Stimulated activated CD4-positive, alpha-beta T cell treated with anti-CD3 and anti-CD28 coated beads, Interleukin-15, amount 100 ng/mL, for 48 hours (primary cell): Measurements from ENCODE around the gene RAMP3.

Experiments
- DNase-seq, 2 donors: peaks; one replicate each; pipeline ENCODE4 v3.0.0-alpha.2; 2020; ENCODE audit warnings: low read depth in 2 of 2

Gene RAMP3

DNA sequence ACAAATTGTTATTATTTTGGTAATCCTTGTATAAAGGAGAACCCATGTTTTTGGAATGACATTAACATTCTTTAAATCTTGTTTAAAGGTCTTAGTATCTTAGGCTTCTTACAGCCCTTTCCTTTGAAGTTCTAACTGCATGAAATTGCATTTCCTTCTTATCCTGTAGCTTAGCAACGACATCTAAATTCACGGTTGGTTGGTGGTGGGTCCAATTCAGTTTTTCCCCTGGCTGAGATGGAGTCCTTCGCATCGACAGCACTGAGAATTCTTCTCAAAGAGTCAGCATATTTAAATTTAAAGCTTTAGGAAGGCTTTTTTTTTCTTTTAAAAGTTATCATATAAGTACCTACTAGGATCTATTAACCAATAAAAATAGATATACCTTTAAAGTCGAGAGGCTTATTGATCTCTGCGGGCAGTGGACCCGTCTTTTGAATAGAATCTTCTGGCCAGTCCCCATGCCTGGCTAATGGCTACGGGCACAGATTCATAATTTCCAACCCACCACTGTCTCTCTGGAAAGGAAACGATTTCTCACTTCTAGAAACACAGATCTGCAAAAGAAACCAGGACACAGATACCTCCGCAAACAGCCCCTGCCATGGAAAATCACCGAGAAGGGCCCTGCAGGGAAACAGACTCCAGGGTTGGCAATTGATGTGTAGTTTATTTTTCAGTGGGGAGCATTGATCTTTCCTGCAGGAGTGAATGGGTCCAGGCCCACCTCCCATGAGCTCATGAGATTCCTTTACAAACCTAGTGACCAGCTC lies 63.4 kb downstream of the RAMP3 start:
- DNase-seq, result no peak

DNA sequence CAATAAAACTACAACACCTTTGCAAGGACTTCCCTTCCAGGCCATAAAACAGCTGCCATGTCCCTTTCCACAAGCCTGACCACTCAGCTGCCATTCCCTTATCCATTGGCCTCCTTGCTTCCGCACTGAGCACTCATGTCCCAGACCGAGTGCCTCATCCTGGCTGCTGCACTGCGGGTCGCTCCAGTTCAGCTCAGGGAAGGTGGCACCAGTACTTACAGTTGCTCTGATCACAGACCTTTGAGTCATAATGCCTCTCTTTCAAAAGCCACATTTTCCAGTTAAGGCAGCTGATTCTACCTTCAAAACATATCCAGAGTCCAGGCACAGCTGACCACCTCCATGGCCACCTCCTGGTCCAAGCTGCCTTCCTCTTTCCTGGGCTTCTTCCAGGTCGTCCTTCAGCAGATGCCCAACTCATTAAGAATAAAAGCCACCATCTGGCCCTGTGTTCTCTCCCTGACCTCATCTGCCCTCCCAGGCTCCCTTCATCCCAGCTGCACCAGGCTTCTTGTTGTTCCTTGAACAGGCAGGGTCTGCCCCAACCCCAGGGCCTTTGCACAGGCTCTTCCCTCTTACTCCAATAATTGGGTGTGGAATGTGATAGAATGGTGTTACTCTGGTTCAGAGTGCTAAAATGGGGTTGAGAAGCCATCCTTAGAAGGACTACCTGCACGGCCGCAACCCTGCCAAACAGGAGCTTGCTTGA lies 64.5 kb downstream of the RAMP3 start:
- DNase-seq, result no peak

DNA sequence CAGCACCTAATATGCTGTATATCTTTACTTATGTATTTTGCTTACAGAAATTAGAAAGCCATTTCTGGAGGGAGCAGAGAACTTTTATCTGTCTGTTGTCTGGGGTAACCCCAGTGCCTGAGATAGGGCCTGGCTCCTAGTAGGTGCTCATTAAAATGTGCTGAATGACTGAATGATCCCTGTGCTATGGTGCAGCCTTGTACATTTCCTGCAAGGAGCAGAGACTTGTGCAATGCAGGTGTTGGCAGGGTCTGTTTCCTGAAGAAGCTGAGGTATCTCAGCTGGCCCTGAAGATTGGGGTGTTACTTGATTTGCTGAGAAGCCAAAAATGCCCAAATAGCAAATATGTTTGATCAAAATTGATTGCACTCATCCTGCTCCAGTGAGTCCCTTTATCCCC lies 65.5 kb downstream of the RAMP3 start:
- no peak for DNase-seq

DNA sequence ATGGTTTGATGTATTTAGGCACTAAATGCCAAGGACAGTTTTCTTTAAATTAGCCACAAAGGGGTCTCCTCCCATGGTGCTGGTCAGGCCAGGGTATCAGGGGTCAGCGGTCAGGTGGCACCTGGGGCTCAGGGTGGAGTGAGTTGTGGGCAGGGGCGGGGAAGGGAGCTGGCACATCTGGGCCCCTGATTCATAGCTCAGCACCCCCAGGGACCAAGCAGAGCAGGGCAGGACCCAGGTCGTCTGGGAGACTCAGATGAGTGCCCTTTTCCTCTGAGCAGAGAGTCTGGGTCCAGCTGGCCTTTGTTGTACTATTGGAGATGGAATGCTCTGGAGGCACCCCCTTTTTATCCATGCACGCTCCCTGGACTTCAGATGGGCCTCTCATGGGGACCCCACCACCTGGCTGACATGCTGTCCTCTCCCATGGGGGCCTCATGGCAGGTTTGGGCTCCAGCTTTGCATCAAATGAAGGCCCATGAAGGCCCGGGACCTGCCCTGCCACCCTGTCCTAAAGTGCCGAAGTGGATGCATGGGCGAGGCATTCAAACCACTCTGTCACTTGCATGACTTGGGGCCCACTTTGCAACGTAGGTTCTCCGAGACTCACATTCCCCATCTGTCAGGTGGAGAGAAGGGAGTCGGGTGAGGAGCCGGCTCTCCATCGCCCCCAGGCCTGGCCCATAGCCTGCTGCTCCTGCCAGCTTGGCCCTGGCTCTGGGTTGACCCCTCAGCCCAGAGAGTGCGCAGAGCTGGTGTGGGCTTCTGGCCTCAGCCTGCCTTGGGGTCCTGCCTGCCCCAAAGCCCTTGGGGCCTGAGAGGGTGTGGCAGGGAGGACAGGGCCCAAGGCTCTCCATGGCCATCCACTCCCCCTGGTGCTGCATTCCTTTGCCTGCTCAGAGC lies 66.4 kb downstream of the RAMP3 start:
- no peak for DNase-seq

DNA sequence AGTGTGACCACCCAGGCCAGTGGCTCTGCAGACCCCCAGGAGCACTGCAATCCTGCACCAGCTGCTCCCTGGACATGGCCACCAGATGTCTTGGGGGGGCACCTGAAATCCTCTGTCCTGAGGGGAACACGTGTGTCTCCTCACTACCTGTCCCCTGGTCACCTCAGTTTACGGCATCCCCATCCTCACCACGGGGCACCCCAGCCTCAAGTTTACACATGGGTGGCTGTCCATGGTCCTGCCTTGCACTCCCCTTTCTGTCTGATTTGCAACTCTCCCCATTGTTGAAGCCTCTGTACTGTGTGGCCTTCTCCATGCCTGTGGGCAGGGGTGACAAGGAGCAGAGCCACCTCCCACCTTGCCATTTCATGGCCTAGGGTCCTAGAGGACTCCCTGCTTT lies 67.2 kb downstream of the RAMP3 start:
- no peak for DNase-seq

DNA sequence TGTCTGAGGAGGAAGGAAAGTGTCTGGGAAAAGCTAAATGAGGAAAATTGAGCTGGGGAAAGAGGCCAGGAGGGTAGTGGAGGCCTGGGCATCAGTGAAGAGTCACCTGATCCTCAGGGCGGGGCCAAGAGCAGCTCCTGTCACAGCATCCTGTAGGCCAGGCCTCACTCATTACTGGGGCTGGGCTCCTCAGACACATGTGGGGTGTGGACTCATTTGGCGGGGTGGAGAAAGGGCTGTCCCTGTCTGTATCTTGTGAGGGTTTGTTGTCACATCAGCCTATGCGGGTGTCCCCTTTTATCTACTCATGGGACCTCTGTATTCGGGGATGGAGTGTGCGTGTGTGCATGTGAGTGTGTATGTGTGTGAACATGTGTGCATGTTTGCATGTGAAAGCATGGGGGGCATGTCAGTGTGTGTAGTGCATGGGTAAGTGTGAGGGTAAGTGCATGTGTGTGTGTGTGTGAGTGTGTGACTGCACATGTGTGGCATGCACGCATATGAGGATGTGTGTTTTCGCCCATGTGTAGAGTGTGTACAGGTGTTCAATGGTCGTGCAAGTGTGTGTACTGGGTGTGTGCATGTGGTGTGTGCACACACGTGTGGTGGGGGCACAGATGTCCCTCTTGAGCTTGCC lies 67.8 kb downstream of the RAMP3 start:
- no peak for DNase-seq

DNA sequence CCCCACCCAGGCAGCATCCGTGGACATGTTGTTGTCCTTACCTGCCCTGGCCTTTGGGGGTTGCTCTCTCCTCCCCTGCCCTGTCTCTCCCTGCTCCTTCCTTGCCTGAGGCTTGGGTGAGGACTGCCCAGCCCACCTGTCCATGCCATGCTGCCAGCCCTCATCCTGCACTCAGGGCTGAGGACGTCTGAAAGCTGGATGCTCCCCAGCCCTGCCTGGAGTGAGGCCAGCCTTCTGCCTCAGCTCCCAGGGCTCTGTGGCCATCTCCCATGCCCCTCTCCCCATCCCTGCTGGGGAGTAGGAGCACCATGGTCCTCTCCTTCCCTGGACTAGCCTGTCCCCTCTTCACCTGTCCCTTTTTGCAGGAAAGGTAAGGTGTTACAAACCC lies 68.4 kb downstream of the RAMP3 start:
- no peak for DNase-seq

DNA sequence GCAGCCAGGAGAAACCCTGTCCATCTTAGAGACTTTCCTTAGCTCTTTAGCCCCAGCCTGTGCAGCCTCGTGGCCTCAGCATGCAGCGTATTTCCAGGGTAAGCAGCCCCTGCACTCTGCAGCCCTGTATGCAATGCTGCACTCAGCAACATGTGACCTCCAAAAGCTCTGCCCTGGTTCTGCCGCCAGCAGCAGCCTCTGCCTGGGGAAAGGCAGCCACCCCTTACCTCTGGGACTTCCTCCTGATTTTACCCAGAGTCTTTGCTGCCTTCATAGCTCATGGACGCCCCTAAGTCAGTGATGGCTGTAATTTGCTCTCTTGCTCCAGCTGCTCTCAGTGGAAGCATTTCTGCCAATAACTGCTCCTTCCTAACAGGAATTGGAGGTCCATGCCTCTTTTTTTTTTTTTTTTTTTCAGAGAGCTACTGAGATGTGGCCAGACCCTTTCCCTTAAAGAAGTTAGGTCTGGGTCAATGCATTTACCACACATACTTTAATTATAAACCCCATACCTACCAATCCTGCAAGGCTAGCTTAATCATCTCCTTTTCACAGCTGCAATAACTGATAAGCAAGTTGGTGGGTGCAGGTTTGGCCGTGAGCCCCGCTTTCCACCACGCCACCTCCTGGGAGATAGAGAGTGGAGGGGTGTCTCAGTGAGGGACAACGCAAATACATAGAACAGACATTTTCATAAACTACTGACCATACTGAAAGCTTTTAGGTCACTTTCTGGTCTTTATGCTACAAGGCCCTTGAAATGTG lies 71.7 kb downstream of the RAMP3 start:
- no peak for DNase-seq

DNA sequence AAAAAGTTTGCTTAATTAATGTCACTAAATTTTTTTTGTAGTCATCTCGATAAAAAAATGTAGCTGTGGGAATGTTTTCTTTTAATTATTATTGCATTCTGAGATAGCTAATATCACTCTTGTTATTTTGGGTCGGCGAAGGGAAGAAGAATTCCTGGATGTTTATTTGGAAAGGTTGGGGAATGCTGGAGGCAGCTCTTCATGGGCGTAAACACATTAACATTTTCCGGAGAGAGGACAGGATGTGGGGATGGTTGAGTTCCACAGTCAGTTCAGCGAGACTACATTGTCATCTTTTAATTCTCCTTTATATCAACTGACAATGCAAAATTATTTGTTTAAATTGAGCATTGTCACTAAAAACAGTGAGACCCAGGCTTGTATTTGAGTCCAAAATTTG lies 72.5 kb downstream of the RAMP3 start:
- no peak for DNase-seq

DNA sequence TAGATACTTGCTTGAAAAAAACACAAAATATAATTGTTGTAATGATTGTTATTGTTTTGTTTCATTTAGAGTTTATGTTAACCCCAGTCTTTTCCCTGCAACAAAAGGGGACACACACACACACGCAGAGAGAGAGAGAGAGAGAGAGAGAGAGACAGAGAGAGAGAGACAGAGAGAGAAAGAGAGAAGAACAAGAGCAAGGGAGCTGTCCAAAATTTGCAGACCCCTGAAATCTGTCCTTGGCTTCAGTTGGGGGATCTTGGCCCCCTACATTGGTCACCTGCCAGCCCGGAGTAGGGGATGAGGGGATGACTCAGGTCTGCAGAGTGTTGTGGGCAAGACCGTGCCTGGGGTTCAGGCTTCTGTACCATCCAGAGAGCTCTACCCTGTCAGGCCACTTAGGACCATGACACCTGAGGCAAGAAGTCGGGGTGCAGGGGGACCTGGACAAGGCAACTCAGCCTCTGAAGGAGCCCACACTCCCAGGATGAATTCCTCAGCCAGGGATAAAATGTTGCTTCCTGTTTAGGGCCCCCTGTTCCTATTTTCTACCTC lies 73.1 kb downstream of the RAMP3 start:
- DNase-seq, result no peak

DNA sequence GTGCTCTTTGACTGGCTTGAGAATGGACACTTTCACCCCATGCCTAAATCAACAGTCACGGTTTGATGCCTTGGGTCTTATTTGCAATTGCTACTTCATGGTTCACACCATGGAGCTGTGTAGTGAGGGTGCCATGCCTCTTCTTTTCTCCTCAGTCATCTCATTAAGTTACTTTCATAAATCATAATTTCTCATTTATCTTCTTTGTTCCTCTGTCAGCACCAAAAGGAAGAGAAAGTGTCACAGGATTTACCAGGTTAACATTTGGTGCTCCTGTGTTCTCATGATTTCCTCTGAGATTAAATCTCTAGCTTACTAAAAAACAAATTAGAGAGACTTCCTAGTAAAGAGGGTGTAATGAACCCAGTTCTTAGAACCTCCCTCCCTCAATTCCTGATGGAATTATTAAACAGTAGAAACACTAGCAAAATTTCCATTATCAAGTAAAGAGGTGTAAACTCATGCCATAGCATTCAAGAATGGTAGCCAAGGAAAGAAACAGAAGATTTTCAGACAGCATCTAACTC lies 75.7 kb downstream of the RAMP3 start:
- no peak for DNase-seq
